DMS153 (cell line): ENCODE measurements around the gene ZNF385C.
"Not testable (repeated sequence)": the region's sequence is repeated elsewhere in the genome, so short reads cannot be mapped to it uniquely, and the experiment has no call there.

Source experiments
- DNase-seq: peaks from one replicate; lab custom pipeline; 2025; lab: John Stamatoyannopoulos, UW

ZNF385C gene

DNA sequence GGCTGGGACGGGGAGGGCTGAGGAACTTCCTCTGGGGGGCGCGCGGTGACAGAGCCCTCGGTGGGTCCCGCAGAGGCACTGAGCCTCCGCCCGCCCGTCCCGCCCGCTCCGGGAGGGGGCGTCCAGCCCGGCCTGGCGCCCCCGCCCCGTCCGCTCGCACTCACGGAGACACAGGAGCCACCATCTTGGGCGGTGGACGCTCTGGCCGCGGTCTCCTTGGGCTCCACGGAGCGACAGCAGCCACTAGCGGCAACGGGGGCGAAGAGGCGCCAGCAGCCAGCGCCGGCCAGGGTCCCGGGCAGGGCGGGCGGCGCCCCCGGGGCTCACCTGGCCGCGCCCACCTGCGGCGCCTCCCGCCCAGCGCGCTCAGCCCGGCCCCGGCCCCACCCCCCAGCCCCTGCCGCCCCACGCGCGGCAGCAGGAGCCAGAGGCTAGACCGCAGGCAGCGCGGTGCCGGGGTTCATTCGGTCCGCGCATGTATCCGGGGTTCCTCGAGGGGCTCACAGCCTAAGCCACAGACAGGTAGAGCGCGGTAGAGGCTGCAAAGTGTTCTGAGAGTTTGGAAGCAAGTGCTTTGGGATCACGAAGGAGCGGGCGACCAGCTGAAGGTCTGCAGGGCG is 47.8 kb downstream of the ZNF385C start, which contains the start of gene C17orf113:
TSS of gene C17orf113 (minus strand) at position 209 of the 620 bp plus-strand sequence. CDS start 7,225 bp downstream, outside the sequence.
- DNase-seq: no peak

DNA sequence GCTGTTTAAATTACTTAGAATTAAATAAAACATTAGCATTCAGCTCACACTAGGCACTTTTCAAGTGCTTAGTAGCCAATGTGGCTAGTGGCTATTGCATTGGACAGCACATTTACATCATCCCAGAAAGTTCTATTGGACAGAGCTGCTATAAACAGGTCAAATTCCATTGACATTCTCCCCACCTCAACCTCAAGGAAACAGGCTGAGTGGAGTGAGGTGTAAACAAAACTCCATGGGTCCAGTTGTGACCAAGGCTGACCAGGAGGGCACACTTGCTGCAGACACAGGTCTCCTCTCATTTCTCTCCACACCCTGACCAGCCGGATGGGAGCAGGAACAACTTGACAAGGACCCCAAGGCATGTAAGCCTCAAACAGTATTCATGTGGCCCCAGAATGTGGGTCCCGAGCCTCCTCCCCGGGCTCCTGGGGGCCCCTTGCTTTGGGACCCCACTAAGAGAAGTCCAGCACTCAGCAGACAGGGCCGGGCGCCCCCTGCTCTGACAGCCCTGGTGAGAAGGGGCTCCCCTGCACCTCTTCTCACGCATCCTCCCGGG is 48.4 kb downstream of the ZNF385C start:
- DNase-seq: no peak

DNA sequence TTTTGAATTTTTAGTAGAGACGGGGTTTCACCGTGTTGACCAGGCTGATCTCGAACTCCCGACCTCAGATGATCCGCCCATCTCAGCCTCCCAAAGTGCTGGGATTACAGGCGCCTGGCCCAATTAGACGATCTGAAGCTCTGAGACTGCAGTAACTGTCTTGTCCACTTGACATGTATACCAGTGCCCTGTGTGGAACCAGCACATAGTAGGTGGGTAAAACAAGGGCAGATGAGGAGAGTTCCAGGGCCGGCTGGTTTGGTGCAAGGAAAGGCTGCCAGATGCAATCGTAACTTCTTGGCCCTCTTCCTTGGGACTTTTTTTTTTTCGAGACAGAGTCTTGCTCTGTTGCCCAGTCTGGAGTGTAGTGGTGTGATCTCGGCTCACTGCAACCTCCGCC is 50.9 kb downstream of the ZNF385C start:
- DNase-seq: no peak

DNA sequence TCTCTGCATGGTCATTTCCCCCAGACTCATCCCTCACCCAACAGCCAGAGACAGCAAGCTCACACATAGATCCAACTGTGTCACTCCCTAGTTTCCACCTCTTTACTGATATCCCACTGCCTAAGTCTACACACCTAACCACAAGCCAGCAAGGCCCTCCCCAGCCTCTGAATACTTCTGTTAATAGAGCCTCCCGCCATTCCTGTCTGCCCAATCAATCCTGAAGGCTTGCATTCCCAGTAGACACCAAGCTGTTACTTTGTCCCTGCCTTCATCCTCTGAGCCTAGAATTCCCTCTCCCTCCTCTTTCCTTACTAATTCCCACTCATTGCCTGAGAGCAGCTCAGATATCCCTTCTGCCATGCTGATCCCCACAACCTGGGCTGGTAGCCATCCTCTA is 52.6 kb downstream of the ZNF385C start:
- DNase-seq: no peak

DNA sequence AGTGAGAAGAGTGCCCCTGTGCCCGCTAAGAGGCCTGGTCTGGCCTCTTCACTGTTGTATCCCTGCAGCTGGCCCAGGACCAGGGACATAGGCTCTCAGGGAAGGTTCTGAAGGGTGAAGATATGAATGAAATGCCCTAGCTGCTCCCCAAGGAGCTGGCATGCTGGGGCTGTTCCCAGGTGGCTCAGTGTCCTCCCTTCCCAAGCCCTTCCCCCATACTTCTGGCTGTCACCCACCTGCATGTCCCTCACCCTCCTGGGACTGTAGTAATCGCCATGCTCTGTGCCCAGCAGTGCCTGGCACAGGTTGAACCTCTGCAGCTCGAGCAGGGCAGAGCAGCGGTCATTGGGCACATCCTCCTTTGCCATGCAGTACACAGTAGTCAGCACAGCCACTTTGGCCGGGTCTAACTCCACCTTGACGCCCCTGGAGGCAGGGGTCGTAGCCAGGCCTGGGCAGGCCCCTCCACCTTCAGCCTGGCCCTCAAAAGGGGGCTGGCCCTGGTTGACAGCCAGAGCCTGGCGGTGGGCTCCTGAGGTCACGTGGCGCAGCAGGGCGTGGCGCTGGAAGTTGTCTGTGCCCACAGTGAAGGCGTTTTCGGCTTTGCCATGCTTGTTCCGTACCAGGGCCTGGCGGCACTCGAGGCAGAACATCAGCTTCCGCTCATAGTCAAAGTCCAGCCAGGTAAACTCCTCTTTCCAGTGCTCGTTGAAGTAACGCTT is 55.5 kb downstream of the ZNF385C start:
- no peak for DNase-seq

DNA sequence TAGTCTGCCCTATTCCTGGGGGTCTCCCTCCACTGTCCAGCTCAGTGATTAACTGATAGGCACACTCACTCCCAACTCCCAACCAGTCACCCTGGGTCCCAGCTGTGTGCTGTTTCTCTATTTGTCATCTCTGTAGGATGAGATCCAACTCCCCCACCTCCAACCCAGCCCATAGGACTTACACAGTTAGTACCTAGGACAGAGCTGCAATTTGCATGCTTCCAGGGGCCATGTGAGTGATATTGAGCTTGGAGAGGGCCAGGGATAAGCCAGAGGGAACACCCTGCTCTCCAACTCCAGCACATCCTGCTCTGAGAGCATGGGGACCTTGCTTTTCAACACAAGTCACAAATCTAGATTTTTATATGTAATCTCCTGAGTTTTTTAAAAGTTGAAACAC is 56.7 kb downstream of the ZNF385C start:
- no peak for DNase-seq

DNA sequence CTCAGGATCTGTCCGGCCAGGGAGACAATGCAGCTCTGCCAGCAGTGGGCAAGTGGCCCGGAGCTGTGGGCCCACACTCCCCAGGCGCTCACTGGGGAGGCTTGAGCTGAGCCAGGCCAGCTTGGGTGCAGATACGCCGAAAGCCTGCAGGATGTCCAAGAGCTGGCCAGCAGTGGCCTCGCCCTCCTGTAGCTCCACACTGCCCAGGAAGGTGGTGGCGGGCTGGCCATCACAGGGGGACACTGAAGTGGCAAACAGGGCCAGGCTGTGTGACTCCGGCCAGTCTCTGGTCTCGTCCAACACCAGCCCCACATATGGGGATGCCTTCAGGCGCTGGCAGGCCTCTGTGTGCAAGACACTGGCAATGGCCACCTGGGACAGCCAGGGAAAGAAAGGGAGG is 57.5 kb downstream of the ZNF385C start:
- DNase-seq: no peak

DNA sequence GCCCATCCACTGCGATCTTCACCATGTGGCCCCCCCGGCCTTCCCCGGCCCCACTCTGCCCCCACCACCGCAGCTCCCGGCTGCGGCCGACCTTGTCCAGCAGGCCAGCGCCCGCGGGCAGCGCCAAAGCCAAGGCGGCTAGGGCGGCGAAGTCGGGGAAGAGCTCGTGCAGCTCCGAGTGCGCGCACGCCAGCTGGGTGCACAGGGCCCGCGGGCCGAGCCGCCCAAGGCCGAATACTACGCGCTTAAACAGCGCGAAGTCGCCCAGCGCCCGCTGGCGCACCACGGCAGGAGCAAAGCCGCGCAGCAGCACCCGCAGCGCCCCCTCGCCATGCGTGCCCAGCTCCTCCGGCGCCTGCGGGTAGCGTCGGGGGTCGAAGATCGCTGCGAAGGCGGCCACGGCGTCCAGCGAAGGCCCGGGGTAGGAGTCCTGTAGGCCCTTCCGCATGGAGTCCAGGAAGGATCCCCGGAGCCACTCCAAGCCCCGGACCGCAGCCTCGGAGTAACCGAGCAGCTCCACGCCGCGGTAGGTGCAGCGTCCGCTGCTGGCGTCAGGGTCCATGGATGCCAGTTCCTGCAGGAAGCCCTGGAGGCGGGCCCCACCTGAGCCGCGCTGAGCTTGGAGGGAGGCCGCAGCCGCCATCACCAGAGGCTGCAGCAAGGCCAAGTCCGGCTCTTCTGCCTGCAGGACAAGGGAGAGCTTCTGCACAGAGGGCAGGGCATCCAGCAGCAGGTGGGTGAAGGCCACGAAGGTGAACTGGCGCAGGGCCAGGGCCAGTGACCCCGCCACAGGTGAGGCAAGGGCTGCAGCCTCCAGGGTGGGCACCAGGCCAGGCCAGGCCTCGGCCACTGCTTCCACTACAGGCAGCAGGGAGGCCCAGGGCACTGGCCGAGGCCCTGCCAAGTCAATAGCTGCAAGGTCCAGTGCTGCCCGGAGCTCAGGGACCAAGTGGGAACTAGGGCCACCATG is 58.2 kb downstream of the ZNF385C start:
- no peak for DNase-seq

DNA sequence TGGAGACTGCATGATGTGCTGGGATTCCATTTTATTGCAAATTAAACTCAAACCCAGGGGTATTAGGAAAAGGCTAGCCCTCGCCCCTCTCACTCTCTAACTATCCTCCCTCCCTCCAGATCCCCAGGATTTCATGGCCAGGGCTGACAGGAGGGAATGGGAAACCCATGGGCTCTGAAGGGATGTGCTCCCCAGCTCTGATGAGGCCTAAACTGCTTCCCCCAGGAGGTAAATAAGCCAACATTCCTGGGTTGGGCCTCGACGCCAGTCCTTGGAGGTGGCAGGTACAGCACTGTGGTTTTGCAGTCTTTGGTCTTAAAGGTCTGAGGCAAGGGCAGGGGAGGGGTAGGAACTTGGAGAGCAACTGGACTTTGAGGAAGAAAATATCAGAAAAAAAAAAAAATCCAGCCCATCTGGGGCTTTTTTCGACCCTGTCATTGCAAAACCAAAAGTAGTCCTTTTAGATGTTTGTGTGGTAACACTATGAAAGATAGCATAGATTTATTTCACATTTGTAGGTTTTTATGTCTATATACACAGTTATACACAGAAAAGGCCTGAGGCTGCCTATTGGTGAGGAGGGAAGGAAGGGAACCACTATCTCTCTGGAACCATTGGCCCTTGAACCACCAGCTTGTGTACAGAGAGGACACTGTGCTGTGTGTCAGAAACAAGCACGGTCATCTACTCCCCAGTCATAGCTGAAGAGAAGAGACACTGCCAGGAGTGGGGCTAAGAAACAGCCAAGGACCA is 59.9 kb downstream of the ZNF385C start:
- no peak for DNase-seq

DNA sequence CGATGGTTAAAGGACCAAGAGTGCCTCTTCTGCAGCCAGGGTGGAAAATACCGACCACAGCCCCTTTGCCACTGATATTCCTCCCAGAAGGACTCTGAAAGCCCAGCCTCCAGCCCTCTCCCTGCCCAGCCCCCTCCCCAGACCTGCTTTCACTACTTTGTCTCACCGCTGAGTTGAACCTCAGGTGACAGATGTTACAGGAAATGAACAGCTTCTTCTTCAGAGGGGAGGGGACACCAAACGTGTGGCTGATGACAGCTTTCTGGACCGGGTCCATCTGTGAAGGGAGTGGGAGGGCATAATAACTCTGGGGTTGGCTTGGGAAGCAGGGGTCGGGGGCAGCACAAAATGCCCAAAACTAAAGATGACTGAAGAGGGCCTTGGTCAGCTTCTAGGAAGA is 64.2 kb downstream of the ZNF385C start:
- DNase-seq: no peak

DNA sequence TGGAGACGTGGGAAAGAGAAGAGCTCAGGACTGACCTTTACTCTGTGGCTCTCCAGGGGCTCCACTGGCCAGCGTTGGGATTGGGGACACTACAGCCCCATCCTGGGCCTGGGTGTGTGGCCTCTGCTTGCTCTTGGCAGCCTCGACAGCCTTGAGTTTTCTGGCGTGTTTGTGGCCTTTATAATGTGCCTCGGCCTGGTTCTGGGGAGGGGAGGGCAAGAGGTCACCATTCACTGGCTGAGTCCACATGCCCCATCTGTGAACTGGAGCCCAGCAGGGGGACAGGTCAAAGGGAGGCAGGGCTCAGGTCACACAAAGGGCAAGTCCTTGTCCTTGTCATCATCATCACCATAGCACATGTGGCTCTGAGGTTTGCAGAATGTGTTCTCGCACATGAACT is 66.7 kb downstream of the ZNF385C start:
- no peak for DNase-seq

DNA sequence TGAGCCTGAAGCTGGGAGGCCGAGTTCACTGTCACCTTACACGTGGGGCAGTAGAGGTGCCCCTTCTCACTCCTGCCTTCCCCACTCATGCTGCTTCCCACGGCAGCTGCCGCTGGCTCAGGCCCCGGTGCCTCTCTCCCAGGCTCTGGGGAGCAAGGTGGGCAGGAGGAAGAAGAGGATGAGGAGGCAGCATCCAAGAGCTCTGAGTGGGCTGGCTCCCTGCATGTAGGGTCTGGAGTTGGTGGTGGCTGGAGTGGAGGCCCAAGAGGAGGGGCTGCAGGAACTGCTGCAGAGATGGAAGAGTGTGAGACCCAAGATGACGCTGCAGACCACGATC is 69.5 kb downstream of the ZNF385C start:
- DNase-seq: no peak

DNA sequence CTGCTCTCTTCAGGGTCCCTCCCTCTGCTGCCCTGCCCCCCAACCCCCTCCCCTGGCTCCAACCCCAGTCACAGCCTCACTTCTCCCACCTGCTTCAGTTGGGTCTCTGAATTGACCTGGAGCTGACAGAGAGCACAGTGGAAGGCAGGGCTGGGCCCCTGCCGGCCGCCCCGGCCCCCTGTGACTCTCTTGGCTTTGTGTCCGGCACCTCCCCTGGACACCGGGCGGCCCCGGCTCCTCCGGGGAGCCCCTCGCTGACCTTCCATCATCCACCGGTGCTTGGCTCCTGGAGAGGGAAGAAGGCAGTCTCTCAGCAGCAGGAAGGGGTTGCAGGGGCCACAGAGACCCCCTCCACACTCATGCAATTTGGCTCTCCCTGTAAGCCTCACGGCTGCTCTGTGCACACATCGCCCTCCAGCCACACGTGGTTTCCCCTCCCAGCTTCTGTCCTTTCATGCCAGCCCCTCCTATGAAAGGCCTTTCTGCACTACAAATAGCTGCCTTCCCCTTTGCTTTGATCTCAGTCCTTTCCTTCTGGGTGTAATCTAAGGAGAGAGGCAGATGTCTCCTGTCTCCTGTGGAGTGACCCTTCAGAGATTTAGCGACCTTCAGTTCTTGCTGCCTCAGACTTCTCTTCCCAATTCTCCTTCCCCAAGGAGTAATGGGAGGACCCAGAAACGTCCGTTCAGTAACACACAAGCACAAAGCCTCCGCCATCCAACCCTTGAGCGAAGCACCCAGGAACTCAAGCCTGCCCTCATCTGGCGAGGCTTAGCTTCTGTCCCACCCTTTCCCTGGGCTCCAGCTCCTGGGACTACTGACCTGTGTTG is 70.1 kb downstream of the ZNF385C start:
- no peak for DNase-seq

DNA sequence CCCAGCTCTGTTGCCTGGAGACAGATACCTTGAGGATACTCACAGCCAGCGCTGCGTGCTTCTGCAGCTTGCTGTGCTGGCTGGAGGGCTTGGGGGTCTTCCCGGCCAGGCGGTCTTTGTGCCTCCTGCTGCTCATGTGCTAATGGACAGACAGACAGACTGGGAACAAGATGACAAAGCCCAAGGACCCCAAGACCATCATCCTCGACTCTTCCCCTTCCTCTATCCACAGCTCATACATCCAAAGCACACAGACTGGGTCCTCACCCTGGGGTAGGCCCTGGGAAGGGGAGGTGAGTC is 70.7 kb downstream of the ZNF385C start:
- DNase-seq: no peak

DNA sequence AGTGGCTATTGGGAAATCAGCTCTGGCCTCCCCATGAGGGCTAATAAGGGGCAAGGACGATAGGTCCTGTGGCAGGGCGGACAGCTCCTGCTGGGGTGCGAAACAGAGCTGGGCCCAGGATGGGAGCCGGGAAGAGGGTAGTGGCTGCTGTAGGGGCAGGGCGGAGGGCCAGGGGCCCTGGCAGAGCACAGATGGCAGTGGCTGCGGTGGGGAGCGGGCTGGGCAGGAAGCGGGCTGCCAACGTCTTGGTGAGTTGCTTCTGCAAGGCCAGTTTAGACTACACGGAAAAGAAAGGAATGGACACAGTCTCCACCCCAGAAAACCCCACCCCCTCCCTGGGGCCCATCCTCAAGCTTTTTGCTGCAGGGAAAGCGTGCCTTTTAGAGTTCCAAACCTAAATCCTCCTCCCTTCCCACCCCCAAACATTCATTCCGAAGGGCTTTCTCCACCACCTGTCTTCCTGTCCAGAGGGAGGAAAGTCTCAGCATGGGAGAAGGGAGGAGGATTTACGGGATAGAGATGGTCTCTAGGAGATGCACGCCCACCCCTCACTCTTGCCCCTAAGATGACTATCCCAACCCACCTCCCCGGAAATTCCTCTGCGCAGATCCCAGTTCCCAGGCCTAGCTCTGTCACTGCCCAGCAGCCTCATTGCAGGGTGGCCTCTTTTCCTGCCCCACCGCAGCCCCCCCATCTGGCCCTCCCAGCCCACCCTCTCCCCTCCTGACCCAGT is 71.2 kb downstream of the ZNF385C start:
- DNase-seq: no peak

DNA sequence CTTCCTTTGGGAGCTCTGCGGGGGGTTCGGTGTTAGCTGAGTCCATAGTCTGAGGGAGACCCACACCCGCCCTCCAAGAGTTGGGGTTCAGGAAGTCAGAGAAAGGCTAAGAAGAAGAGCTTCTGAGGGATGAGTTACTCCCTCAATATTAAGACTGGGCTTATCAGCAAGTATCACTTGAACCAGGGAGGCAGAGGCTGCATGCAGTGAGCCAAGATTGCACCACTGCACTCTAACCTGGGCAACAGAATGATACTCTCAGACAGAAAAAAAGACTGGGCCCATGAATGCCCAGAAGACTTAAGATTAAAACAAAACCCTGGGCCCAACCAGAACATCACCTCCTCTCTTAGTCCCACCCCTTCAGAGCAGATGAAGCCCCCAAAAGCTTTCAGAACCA is 72.3 kb downstream of the ZNF385C start:
- DNase-seq: no peak

DNA sequence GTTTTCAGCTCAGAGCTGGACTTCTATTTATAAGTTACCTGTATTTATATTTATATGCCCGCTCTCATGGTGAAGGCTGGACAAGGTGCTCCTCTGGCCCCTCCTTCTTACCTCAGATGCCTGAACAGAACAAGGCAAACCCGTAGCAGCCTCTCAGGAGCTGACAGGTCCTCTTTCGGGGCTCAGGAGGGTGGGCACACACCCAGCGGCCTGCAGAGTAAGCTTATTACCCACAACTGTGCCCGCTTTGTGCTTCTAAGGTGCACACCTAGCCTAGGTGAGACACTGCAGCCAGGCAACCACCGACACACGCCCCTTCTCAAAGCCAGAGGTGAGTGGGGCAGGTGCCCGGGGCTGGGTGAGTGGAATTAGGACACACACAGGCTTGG is 73.1 kb downstream of the ZNF385C start:
- no peak for DNase-seq

DNA sequence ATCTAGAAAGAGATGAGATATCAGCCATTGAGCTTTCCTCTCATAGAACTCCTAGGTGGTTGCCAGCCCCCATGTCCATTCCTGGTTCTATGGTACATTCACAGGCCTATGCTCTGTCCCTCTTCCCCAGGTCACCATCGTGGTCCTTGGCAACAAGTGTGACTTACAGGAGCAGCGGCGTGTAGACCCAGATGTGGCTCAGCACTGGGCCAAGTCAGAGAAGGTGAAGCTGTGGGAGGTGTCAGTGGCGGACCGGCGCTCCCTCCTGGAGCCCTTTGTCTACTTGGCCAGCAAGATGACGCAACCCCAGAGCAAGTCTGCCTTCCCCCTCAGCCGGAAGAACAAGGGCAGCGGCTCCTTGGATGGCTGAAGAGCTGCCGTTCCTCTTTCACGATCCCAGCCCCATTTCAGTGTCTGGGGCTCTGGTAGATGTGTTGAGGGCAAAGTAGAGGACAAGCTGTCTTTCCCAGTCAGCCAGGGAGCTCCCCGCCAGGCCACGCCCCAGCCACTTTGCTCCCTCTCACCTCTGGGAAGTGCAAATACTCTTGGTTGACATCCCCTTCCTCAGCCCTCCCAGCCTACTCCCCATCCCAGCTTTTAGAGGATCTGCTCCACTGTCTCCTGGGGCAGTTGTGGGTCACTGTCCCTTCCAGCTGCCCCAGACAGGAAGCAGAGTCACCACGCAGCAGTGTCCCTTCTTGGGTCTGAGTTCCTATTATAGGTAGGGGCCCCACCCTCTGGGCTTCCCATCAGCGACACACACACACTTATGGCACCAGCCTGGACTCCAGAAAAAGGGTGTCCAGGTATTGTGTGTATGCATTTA is 74.5 kb downstream of the ZNF385C start:
- DNase-seq: no peak

DNA sequence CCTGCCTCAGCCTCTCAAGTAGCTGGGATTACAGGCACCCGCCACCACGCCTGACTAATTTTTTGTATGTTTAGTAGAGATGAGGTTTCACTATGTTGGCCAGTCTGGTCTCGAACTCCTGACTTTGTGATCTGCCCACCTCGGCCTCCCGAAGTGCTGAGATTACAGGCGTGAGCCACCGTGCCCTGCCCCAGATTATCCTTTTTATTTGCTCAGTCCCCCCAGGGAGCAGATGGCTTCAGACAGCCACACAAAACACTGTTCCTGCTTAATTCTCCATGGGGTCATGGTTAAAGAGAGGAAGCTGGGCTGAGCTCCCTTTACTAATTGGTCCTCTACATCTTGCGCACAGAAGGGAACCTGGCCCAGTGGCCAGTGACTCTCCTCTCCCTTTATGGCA is 77.4 kb downstream of the ZNF385C start:
- DNase-seq: not testable (repeated sequence)
